ENCODE measurements around the gene ZNF419. TPM values are rescaled to one million over a fixed set of nuclear protein-coding genes. Genes with fewer than 3 reads are reported as not detected.

Gene ZNF419
- total RNA-seq = 12.9 and 18.1 TPM in 2 replicates

GRCh38 chr19:57487477-57488298 lies at the start of gene ZNF419:
Gene ZNF419, plus strand, starts transcription at chr19:57487750. Its CDS starts 201 bp downstream, at chr19:57487951.

GRCh38 chr19:57477191-57478008 lies 10.2 kb upstream of the ZNF419 start, which contains the start of gene ZNF772:
Gene ZNF772, minus strand, starts transcription at chr19:57477566. Its CDS starts 257 bp downstream, at chr19:57477309.

GRCh38 chr19:57499680-57500395 lies 12.3 kb downstream of the ZNF419 start, which contains the start of gene ZNF773:
Gene ZNF773, plus strand, starts transcription at chr19:57499938. Its CDS starts 143 bp downstream, at chr19:57500081.

GRCh38 chr19:57527136-57527881 lies 39.8 kb downstream of the ZNF419 start, which contains the start of gene ZNF549:
Gene ZNF549, plus strand, starts transcription at chr19:57527356. Its CDS starts 218 bp downstream, at chr19:57527574.

Small RNAs within 50 kb of the gene (small RNA-seq; reads per million reads assigned to genes)
- not detected for gene VN1R107P

Other genes with a start within 250 kb of the ZNF419 start
- gene ZNF805, start 247.1 kb upstream of the ZNF419 start, total RNA-seq = 24.6 and 26.7 TPM in 2 replicates
- gene ZNF460, start 207.3 kb upstream of the ZNF419 start, total RNA-seq = 69.6 and 86.0 TPM in 2 replicates
- gene ZNF543, start 167.3 kb upstream of the ZNF419 start, total RNA-seq = 8.6 and 12.4 TPM in 2 replicates
- gene ZNF304, start 136.5 kb upstream of the ZNF419 start, total RNA-seq = 9.1 and 12.9 TPM in 2 replicates
- 8.0 and 12.9 TPM in 2 replicates for gene TRAPPC2B, start 124.2 kb upstream of the ZNF419 start, total RNA-seq
- gene ZNF547, start 124.2 kb upstream of the ZNF419 start, total RNA-seq = 3.5 and 4.6 TPM in 2 replicates
- 20.9 and 23.2 TPM in 2 replicates for gene ZNF548, start 97.9 kb upstream of the ZNF419 start, total RNA-seq
- gene ZNF17, start 76.6 kb upstream of the ZNF419 start, total RNA-seq = 13.5 and 15.5 TPM in 2 replicates
- 6.8 and 7.0 TPM in 2 replicates for gene ZNF749, start 52.4 kb upstream of the ZNF419 start, total RNA-seq
- gene VN1R1, start 30.6 kb upstream of the ZNF419 start, total RNA-seq = 1.0 and 1.4 TPM in 2 replicates
- 18.8 and 21.6 TPM in 2 replicates for gene ZNF772, start 10.2 kb upstream of the ZNF419 start, total RNA-seq
- gene ZNF773, start 12.2 kb downstream of the ZNF419 start, total RNA-seq = 16.7 and 20.9 TPM in 2 replicates
- gene ZNF549, start 39.6 kb downstream of the ZNF419 start, total RNA-seq = 6.4 and 7.8 TPM in 2 replicates
- gene ZNF550, start 72.1 kb downstream of the ZNF419 start, total RNA-seq = 5.7 and 6.9 TPM in 2 replicates
- gene ZNF416, start 91.2 kb downstream of the ZNF419 start, total RNA-seq = 6.4 and 7.7 TPM in 2 replicates
- gene ZIK1, start 96.4 kb downstream of the ZNF419 start, total RNA-seq = 5.0 and 7.5 TPM in 2 replicates
- gene ZNF530, start 112.1 kb downstream of the ZNF419 start, total RNA-seq = 3.8 and 3.9 TPM in 2 replicates
- gene ZNF134, start 126.5 kb downstream of the ZNF419 start, total RNA-seq = 22.0 and 27.9 TPM in 2 replicates
- 8.4 and 11.0 TPM in 2 replicates for gene ZNF211, start 145.4 kb downstream of the ZNF419 start, total RNA-seq
- not detected in 2 replicates for gene ZSCAN4, start 181.2 kb downstream of the ZNF419 start, total RNA-seq
- 8.0 and 9.6 TPM in 2 replicates for gene ZNF551, start 194.2 kb downstream of the ZNF419 start, total RNA-seq
- gene ZNF154, start 221.5 kb downstream of the ZNF419 start, total RNA-seq = 4.2 and 6.6 TPM in 2 replicates
- 6.7 and 12.5 TPM in 2 replicates for gene ZNF671, start 239.9 kb downstream of the ZNF419 start, total RNA-seq

All from articular chondrocyte of knee joint (primary cell).